ENCODE measurements around the gene FEM1A. TPM values are rescaled to one million over a fixed set of nuclear protein-coding genes. Genes with fewer than 3 reads are reported as not detected.
"Not testable (repeated sequence)": the region's sequence is repeated elsewhere in the genome, so short reads cannot be mapped to it uniquely, and the experiment has no call there.

The FEM1A gene, protein sequence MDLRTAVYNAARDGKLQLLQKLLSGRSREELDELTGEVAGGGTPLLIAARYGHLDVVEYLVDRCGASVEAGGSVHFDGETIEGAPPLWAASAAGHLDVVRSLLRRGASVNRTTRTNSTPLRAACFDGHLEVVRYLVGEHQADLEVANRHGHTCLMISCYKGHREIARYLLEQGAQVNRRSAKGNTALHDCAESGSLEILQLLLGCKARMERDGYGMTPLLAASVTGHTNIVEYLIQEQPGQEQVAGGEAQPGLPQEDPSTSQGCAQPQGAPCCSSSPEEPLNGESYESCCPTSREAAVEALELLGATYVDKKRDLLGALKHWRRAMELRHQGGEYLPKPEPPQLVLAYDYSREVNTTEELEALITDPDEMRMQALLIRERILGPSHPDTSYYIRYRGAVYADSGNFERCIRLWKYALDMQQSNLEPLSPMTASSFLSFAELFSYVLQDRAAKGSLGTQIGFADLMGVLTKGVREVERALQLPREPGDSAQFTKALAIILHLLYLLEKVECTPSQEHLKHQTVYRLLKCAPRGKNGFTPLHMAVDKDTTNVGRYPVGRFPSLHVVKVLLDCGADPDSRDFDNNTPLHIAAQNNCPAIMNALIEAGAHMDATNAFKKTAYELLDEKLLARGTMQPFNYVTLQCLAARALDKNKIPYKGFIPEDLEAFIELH
- total RNA-seq: 10 to 100 TPM in 4 of 5 donors, 1 to 10 TPM in 1; 9.7 to 17.7 (median 16.1) TPM
- 9.2 TPM for total RNA-seq (2013)
- 66.3 to 176 (median 107) reads per million in 29 experiments for total RNA-seq

DNA sequence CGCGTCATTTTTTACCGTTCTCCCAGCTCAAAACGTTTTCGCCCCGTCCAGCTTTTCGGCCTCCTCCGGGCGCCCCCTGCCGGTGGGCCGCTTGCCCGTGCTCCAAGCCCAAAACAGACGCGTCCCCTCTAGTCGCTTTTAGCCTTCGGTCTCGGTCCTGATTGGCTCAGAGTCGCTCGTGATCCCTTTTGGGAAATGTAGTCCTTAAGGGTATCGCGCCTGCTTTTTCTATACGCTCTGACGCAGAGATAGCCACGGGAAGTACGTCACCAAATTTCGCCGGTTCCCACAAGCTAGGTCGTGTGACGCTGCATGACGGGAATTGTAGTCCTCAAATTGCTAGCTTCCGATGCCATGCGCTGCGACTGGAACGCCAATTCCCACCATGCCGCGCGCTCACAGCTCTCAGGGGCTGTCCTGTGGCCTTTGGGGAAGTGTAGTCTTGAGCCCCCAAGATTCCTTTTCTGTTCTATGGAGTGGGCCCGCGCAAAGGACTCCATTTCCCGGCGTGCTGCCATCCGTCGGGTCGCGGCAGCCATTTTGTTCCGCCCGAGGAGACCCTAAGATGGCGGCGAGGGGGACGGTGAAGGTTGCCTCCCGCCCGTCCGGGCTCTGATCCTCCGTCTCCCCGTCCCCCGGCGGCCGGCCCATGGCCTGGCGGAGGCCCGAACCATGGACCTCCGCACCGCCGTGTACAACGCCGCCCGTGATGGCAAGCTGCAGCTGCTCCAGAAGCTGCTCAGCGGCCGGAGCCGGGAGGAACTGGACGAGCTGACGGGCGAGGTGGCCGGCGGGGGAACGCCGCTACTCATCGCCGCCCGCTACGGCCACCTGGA lies at the start of gene FEM1A:
TSS of gene FEM1A (plus strand) at position 552 of the 836 bp plus-strand sequence. CDS start at position 673, 121 bp downstream.
- Mint-ChIP-seq H3K27ac (peak within 1 kb of the TSS; percentile 76 to 87), H3K9me3 (no peaks in the 10 kb centered on the region), H3K36me3 (peaks cover 15% of the 10 kb centered on the region), H3K4me3 (peak within 1 kb of the TSS; percentile 77 to 85 (median 77)), H3K4me1 (peaks cover 20 to 40% (median 39%) of the 10 kb centered on the region in 3 donors), H3K27me3 (no peaks in the 10 kb centered on the region)
- POLR2A ChIA-PET: interaction anchor here in 1 of 2 donors (0.5 to 0.7 kb wide), 5 partner anchors 30 to 792 kb away, joined by 3 to 6 read pairs (median 4); no protein-coding TSS in a partner anchor
- WGBS (ENCODE audit: insufficient coverage): under 1% methylated on average over 77 of the region's 80 CpGs
- Histone ChIP-seq H3K27me3 (replicated peaks in 1 of 2; ENCODE audit: control insufficient read depth in 2 of 2, extremely low read depth in 1 of 2, insufficient read depth in 2 of 2, low read length in 1 of 2) (no peaks in the 10 kb centered on the region), H3K4me1 (ENCODE audit: control insufficient read depth in 1 of 2, extremely low read depth in 1 of 2, insufficient read depth in 2 of 2, low read length in 2 of 2) (peaks cover 3 to 41% of the 10 kb centered on the region in 2 experiments), H3K27ac (ENCODE audit: low read length) (peak within 1 kb of the TSS; percentile 70), H3K36me3 (ENCODE audit: control insufficient read depth in 2 of 2, extremely low read depth in 1 of 2, insufficient read depth in 1 of 2, low read length in 1 of 2) (peaks cover 8 to 34% of the 10 kb centered on the region in 2 donors), H3K4me3 (ENCODE audit: control insufficient read depth in 1 of 2, extremely low read depth in 1 of 2, low read length in 1 of 2) (peak within 1 kb of the TSS; percentile 71 to 84), H3K9me3 (no peaks in the 10 kb centered on the region)
- ATAC-seq (replicated peaks in 1 of 4) (peak; percentile 92 to 97 (median 94)), DNase-seq (peak; percentile 93 to 100 (median 99))
- CTCF ChIA-PET: interaction anchor here in 1 of 2 donors (0.6 to 2.3 kb wide), 32 partner anchors 9 to 1356 kb away, joined by 3 to 36 read pairs (median 4); partner anchors contain the start of genes CHAF1A, DPP9, HDGFL2 and PTPRS

DNA sequence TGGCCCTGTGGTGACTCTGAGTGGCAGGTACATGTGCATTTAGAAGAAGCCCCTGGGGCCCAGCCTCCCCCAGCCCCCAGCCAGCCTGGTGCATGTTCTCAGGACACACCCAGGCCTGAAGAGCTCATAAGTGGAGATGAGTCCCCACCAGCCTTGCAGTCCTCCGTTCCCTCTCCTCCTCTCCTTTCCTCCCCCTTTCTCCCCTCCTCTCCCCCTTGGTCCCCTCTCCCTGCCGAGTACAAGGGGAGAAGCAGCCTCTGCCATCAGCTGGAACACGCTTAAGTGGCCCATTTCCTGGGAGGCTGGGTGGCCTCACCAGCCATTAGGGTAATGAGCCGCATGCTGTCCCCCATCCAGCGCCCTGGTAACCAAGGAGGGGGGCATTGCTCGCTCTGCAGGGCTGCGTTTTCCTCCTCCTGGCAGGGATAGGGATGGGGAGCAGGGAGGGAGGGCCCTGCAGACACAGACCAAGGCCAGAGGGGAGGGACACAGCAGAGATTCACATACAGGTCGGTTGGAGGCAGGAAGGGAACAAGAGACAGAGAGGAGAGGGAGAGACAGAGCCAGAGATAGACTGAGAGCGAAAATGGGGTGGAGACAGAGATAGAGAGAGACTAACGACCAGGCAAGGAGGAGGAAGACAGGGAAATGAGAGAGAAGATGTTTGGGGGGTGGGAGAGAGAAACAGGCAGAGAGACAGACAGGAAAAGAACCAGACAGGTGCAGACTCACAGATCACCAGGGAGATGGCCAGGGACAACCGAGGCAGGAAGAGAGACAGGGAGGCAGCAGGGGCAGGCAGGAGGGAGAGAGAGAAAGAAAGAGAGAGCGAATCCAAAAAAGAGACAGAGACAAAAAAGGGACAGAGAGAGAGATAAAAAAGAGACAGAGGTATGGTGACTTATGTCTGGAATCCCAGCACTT lies 48.5 kb upstream of the FEM1A start:
- Mint-ChIP-seq H3K36me3 (no peaks in the 10 kb centered on the region), H3K4me3 (no peak overlapping the region), H3K27me3 (peaks cover 18 to 23% of the 10 kb centered on the region in 2 donors), H3K4me1 (peaks cover 0 to 6% (median 0%) of the 10 kb centered on the region in 3 donors), H3K9me3 (no peaks in the 10 kb centered on the region), H3K27ac (no peak overlapping the region)
- Histone ChIP-seq H3K4me3 (ENCODE audit: control insufficient read depth in 1 of 2, extremely low read depth in 1 of 2, low read length in 1 of 2) (no peak overlapping the region), H3K27me3 (replicated peaks in 1 of 2; ENCODE audit: control insufficient read depth in 2 of 2, extremely low read depth in 1 of 2, insufficient read depth in 2 of 2, low read length in 1 of 2) (peaks cover 0 to 41% of the 10 kb centered on the region in 2 experiments), H3K36me3 (ENCODE audit: control insufficient read depth in 2 of 2, extremely low read depth in 1 of 2, insufficient read depth in 1 of 2, low read length in 1 of 2) (no peaks in the 10 kb centered on the region), H3K9me3 (no peaks in the 10 kb centered on the region), H3K4me1 (ENCODE audit: control insufficient read depth in 1 of 2, extremely low read depth in 1 of 2, insufficient read depth in 2 of 2, low read length in 2 of 2) (no peaks in the 10 kb centered on the region), H3K27ac (ENCODE audit: low read length) (no peak overlapping the region)
- 24% methylated on average over 12 of the region's 12 CpGs for WGBS (ENCODE audit: insufficient coverage)
- DNase-seq: no peak
- no peak for ATAC-seq (replicated peaks in 1 of 4)
- CTCF ChIA-PET: no interaction called here
- POLR2A ChIA-PET: no interaction called here

DNA sequence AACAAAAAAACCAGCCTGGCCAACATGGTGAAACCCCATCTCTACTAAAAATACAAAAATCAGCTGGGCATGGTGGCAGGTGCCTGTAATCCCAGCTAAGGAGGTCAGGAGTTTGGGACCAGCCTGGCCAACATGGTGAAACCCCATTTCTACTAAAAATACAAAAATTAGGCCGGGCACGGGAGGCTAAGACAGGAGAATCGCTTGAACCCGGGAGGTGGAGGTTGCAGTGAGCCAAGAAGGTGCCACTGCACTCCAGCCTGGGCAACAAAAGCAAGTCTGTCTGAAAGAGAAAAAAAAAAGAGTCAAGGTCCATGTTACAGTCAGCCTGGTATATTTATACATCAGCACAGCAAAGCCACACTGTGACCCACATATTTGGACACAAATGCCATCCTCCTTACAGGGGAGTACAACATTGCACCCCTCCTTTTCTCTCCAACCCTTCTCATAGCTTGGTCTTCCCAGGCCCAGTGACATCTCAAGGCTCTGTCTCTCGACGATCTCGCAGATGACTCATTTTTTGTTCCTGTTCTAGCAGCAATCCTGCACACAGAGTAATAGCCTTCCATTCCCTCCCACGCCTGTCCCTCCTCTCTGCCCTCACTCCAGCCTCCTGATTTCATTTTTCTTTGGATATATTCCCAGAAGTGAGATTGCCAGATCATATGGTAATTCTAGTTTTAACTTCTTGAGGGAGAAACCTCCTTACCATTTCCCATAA lies 46.9 kb upstream of the FEM1A start:
- CTCF ChIA-PET: no interaction called here

DNA sequence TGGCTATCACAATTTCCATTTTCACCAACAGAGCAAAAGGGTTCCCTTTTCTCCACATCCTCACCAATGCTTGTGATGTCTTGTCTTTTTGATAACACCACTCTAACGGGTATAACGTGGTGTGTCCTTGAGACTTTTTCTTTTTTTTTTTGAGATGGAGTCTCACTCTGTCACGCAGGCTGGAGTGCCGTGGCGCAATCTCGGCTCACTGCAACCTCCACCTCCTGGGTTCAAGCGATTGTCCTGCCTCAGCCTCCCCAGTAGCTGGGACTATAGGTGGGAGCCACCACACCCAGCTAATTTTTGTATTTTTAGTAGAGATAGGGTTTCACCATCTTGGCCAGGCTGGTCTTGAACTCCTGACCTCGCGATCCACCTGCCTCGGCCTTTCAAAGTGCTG lies 46.4 kb upstream of the FEM1A start:
- DNase-seq: not testable (repeated sequence)

More for the DNA sequence above, 46.9 kb upstream of the FEM1A start:
- POLR2A ChIA-PET: no interaction called here
- DNase-seq: no peak
- peaks cover 0 to 6% (median 0%) of the 10 kb centered on the region in 3 donors for H3K4me1 Mint-ChIP-seq
- no peak overlapping the region for H3K4me3 ChIP-seq (ENCODE audit: control insufficient read depth in 1 of 2, extremely low read depth in 1 of 2, low read length in 1 of 2)
- no peaks in the 10 kb centered on the region for H3K9me3 ChIP-seq
- H3K27me3 ChIP-seq (replicated peaks in 1 of 2; ENCODE audit: control insufficient read depth in 2 of 2, extremely low read depth in 1 of 2, insufficient read depth in 2 of 2, low read length in 1 of 2): peaks cover 2 to 38% of the 10 kb centered on the region in 2 experiments
- H3K4me3 Mint-ChIP-seq: no peak overlapping the region
- H3K27me3 Mint-ChIP-seq: peaks cover 21 to 35% of the 10 kb centered on the region in 2 donors
- H3K4me1 ChIP-seq (ENCODE audit: control insufficient read depth in 1 of 2, extremely low read depth in 1 of 2, insufficient read depth in 2 of 2, low read length in 2 of 2): no peaks in the 10 kb centered on the region
- no peaks in the 10 kb centered on the region for H3K36me3 ChIP-seq (ENCODE audit: control insufficient read depth in 2 of 2, extremely low read depth in 1 of 2, insufficient read depth in 1 of 2, low read length in 1 of 2)
- H3K27ac ChIP-seq (ENCODE audit: low read length): no peak overlapping the region
- WGBS (ENCODE audit: insufficient coverage): 49% methylated on average over 5 of the region's 8 CpGs
- H3K9me3 Mint-ChIP-seq: no peaks in the 10 kb centered on the region
- no peak overlapping the region for H3K27ac Mint-ChIP-seq
- no peaks in the 10 kb centered on the region for H3K36me3 Mint-ChIP-seq
- no peak for ATAC-seq (replicated peaks in 1 of 4)

DNA sequence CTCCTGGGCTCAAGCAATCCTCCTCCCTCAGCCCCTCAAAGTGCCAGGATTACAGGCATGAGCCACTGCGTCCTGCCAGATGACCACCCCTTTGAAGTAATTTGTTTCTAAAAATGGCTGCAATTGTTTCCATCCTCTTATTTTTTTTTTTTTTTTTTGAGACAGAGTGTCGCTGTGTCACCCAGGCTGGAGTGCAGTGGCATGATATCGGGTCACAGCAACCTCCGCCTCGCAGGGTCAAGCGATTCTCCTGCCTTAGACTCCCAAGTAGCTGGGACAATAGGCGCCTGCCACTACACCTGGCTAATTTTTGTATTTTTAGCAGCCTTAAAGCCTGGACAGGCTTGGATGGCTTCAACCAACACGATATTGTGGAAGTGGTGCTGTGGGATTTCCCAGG lies 45.5 kb upstream of the FEM1A start:
- Mint-ChIP-seq H3K36me3 (no peaks in the 10 kb centered on the region), H3K27ac (no peak overlapping the region), H3K4me3 (no peak overlapping the region), H3K27me3 (peaks cover 27 to 43% of the 10 kb centered on the region in 2 donors), H3K4me1 (peaks cover 0 to 6% (median 0%) of the 10 kb centered on the region in 3 donors), H3K9me3 (no peaks in the 10 kb centered on the region)
- peaks cover 2 to 43% of the 10 kb centered on the region in 2 experiments for H3K27me3 ChIP-seq (replicated peaks in 1 of 2; ENCODE audit: control insufficient read depth in 2 of 2, extremely low read depth in 1 of 2, insufficient read depth in 2 of 2, low read length in 1 of 2)
- POLR2A ChIA-PET: no interaction called here
- H3K36me3 ChIP-seq (ENCODE audit: control insufficient read depth in 2 of 2, extremely low read depth in 1 of 2, insufficient read depth in 1 of 2, low read length in 1 of 2): no peaks in the 10 kb centered on the region
- H3K4me3 ChIP-seq (ENCODE audit: control insufficient read depth in 1 of 2, extremely low read depth in 1 of 2, low read length in 1 of 2): no peak overlapping the region
- DNase-seq (no peak), ATAC-seq (replicated peaks in 1 of 4) (no peak)
- no peaks in the 10 kb centered on the region for H3K4me1 ChIP-seq (ENCODE audit: control insufficient read depth in 1 of 2, extremely low read depth in 1 of 2, insufficient read depth in 2 of 2, low read length in 2 of 2)
- CTCF ChIA-PET: interaction anchor here in 1 of 2 donors (0.6 kb wide), 1 partner anchor 259 kb away, joined by 4 read pairs; no protein-coding TSS in a partner anchor
- WGBS (ENCODE audit: insufficient coverage): 87% methylated on average over 6 of the region's 8 CpGs
- H3K27ac ChIP-seq (ENCODE audit: low read length): no peak overlapping the region
- no peaks in the 10 kb centered on the region for H3K9me3 ChIP-seq

More for the DNA sequence above, 46.4 kb upstream of the FEM1A start:
- 80% methylated on average over 1 of the region's 10 CpGs for WGBS (ENCODE audit: insufficient coverage)
- ATAC-seq (replicated peaks in 1 of 4); H3K36me3 Mint-ChIP-seq; H3K27ac ChIP-seq (ENCODE audit: low read length); H3K4me3 ChIP-seq (ENCODE audit: control insufficient read depth in 1 of 2, extremely low read depth in 1 of 2, low read length in 1 of 2); H3K4me1 Mint-ChIP-seq; H3K27ac Mint-ChIP-seq; H3K4me1 ChIP-seq (ENCODE audit: control insufficient read depth in 1 of 2, extremely low read depth in 1 of 2, insufficient read depth in 2 of 2, low read length in 2 of 2); H3K36me3 ChIP-seq (ENCODE audit: control insufficient read depth in 2 of 2, extremely low read depth in 1 of 2, insufficient read depth in 1 of 2, low read length in 1 of 2); POLR2A ChIA-PET; H3K4me3 Mint-ChIP-seq; H3K9me3 ChIP-seq; H3K9me3 Mint-ChIP-seq: not testable (repeated sequence)
- H3K27me3 Mint-ChIP-seq: peaks cover 26 to 41% of the 10 kb centered on the region in 2 donors
- CTCF ChIA-PET: interaction anchor here in 1 of 2 donors (0.6 kb wide), 1 partner anchor 260 kb away, joined by 4 read pairs; no protein-coding TSS in a partner anchor
- peaks cover 2 to 43% of the 10 kb centered on the region in 2 experiments for H3K27me3 ChIP-seq (replicated peaks in 1 of 2; ENCODE audit: control insufficient read depth in 2 of 2, extremely low read depth in 1 of 2, insufficient read depth in 2 of 2, low read length in 1 of 2)

Measured in T-cell (primary cell).